ENCODE measurements around the gene IFT81. TPM values are rescaled to one million over a fixed set of nuclear protein-coding genes. Genes with fewer than 3 reads are reported as not detected.

IFT81 gene
- total and polyA plus RNA-seq, 2 of the 13 experiments (the other 11 are each of a cell fraction or from before 2014, with no cell fraction given), result 4.2 to 13.0 TPM

DNA sequence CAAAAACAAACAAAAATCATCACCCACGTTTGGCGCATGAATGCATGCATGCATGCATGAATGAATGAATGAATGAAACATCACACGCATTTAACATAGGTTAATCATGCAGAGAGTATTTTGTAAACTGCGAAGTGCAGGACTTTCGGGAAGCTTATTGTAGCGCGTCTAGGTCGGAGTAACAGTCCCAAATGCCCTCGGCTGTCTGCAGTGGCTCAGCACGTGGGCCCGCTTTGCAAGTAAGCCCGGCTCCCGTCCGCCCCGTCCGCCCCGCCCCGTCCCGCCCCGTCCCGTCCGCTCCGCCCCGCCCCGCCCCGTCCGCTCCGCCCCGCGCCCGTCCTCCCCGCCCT lies 263 bp upstream of the IFT81 start (continued):
- no peak for TF ChIP-seq ELF3 (CRISPR knock-in tag; IDR thresholded peaks at IDR 0.05)
- TF ChIP-seq, protein P1, sequence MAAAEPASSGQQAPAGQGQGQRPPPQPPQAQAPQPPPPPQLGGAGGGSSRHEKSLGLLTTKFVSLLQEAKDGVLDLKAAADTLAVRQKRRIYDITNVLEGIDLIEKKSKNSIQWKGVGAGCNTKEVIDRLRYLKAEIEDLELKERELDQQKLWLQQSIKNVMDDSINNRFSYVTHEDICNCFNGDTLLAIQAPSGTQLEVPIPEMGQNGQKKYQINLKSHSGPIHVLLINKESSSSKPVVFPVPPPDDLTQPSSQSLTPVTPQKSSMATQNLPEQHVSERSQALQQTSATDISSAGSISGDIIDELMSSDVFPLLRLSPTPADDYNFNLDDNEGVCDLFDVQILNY (CRISPR knock-in tag; conservative IDR thresholded peaks at IDR 0.05), result no peak
- no peak for TF ChIP-seq THYN1 (CRISPR knock-in tag; IDR thresholded peaks at IDR 0.05; ENCODE audit: borderline replicate concordance, low read depth)
- no peak for TF ChIP-seq ZNF747 (CRISPR knock-in tag; IDR thresholded peaks at IDR 0.05; ENCODE audit: borderline replicate concordance)
- TF ChIP-seq ZNF724P (CRISPR knock-in tag; IDR thresholded peaks at IDR 0.05; ENCODE audit: borderline replicate concordance), result 0 out of 2 replicates have a peak, but pooled peaks have one; percentile 18
- no peak for TF ChIP-seq ZNF567 (CRISPR knock-in tag; IDR thresholded peaks at IDR 0.05; ENCODE audit: borderline replicate concordance)
- TF ChIP-seq, protein P2, sequence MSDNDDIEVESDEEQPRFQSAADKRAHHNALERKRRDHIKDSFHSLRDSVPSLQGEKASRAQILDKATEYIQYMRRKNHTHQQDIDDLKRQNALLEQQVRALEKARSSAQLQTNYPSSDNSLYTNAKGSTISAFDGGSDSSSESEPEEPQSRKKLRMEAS (IDR thresholded peaks at IDR 0.05), result peak; percentile 98
- no peak for TF ChIP-seq ZNF543 (CRISPR knock-in tag; IDR thresholded peaks at IDR 0.05)
- no peak for TF ChIP-seq SMARCC2 (IDR thresholded peaks at IDR 0.05)
- TF ChIP-seq, protein P3, sequence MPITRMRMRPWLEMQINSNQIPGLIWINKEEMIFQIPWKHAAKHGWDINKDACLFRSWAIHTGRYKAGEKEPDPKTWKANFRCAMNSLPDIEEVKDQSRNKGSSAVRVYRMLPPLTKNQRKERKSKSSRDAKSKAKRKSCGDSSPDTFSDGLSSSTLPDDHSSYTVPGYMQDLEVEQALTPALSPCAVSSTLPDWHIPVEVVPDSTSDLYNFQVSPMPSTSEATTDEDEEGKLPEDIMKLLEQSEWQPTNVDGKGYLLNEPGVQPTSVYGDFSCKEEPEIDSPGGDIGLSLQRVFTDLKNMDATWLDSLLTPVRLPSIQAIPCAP (CRISPR knock-in tag; IDR thresholded peaks at IDR 0.05; ENCODE audit: low read depth), result no peak
- no peak for TF ChIP-seq ZBTB7A (CRISPR knock-in tag; IDR thresholded peaks at IDR 0.05)
- peak; percentile 17; the same call in 1 of the 2 replicates for TF ChIP-seq POLR2G (IDR thresholded peaks at IDR 0.05; ENCODE audit: low read depth, low read length)
- TF ChIP-seq CREB1 (IDR thresholded peaks at IDR 0.05), result no peak
- no peak for TF ChIP-seq CREB1 (CRISPR knock-in tag; IDR thresholded peaks at IDR 0.05)
- TF ChIP-seq ZNF383 (CRISPR knock-in tag; IDR thresholded peaks at IDR 0.05; ENCODE audit: borderline replicate concordance), result no peak
- TF ChIP-seq ZNF598 (CRISPR knock-in tag; IDR thresholded peaks at IDR 0.05; ENCODE audit: borderline replicate concordance), result no peak
- 0 out of 2 replicates have a peak, but pooled peaks have one; percentile 20 for TF ChIP-seq ZNF430 (CRISPR knock-in tag; IDR thresholded peaks at IDR 0.05)
- TF ChIP-seq SOX6 (IDR thresholded peaks at IDR 0.05), result no peak
- no peak for TF ChIP-seq SOX6 (CRISPR knock-in tag; IDR thresholded peaks at IDR 0.05)
- no peak for TF ChIP-seq MIXL1 (CRISPR knock-in tag; IDR thresholded peaks at IDR 0.05)
- TF ChIP-seq, protein P4, sequence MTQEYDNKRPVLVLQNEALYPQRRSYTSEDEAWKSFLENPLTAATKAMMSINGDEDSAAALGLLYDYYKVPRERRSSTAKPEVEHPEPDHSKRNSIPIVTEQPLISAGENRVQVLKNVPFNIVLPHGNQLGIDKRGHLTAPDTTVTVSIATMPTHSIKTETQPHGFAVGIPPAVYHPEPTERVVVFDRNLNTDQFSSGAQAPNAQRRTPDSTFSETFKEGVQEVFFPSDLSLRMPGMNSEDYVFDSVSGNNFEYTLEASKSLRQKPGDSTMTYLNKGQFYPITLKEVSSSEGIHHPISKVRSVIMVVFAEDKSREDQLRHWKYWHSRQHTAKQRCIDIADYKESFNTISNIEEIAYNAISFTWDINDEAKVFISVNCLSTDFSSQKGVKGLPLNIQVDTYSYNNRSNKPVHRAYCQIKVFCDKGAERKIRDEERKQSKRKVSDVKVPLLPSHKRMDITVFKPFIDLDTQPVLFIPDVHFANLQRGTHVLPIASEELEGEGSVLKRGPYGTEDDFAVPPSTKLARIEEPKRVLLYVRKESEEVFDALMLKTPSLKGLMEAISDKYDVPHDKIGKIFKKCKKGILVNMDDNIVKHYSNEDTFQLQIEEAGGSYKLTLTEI (CRISPR knock-in tag; conservative IDR thresholded peaks at IDR 0.05), result no peak
- TF ChIP-seq, protein P5, sequence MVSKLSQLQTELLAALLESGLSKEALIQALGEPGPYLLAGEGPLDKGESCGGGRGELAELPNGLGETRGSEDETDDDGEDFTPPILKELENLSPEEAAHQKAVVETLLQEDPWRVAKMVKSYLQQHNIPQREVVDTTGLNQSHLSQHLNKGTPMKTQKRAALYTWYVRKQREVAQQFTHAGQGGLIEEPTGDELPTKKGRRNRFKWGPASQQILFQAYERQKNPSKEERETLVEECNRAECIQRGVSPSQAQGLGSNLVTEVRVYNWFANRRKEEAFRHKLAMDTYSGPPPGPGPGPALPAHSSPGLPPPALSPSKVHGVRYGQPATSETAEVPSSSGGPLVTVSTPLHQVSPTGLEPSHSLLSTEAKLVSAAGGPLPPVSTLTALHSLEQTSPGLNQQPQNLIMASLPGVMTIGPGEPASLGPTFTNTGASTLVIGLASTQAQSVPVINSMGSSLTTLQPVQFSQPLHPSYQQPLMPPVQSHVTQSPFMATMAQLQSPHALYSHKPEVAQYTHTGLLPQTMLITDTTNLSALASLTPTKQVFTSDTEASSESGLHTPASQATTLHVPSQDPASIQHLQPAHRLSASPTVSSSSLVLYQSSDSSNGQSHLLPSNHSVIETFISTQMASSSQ (IDR thresholded peaks at IDR 0.05; ENCODE audit: low read depth), result no peak
- TF ChIP-seq, protein P5 (CRISPR knock-in tag; IDR thresholded peaks at IDR 0.05; ENCODE audit: borderline replicate concordance), result 0 out of 2 replicates have a peak, but pooled peaks have one; percentile 0

Measured in HepG2 (cell line).